GM11168 (cell line): ENCODE results near the gene DGKI.

Experiments used
- in situ Hi-C: fragments of 300-500 bp; cut with MboI; formaldehyde crosslinking; loops from one replicate; pipeline ENCODE4 v1.12.0; 2022; ENCODE audit warnings: low sequenced_read_pairs; ENCODE audit not compliant: unreplicated experiment

The DGKI gene

DNA sequence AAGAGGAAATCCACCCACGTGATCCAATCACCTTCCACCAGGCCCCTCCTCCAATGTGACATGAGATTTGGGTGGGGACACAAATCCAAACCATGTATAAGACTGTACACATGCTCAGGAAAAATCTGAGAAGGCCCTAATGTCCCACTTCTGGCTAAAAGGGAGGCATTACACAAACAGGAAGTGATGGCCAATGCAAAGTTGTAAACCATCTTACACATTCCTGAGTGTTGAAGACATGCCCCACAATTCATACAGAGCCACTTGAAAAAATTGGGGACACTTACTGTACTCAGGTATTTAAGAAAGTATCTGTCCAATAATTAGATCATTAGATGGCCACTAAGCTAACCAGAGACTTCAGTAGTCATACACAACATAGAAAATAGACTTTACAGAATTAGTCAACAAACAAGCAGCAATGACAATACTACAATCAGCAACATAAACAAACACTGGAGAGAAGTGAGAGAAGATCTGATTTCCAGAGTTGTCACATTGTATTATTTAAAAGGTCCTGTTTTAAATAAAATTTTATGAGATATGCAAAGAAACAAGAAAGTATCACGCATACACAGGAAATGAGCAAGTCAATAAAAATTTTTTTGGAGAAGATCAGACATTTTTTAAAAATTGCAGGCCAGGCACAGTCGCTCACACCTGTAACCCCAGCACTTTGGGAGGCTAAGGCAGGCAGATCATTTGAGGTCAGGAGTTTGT is 143.3 kb downstream of the DGKI start:
- in situ Hi-C loops: no loop called here

- in situ Hi-C loops: no loop called here
These were observed 149.8 kb downstream of the DGKI start for GRCh38 chr7:137696988-137697387.

DNA sequence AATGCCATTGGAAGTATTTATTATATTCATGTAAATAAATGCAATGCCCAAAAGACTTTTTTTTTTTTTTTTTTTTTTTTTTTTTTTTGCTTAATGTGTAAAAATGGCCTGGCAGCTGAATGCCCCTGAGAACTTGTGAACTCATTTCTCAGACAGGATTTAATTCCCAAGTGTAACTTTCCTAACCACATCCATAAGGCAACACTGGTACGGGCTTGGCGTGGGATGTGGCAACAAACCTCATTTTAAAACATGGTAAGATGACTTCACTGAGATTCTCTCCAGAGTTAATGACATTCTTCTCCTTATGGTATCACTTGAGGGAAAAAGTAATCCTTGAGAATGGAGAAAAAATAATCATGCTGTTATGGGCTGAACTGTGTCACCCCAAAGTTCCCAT is 150.4 kb downstream of the DGKI start:
- in situ Hi-C loops: no loop called here

GRCh38 chr7:137695942-137696341 is 150.8 kb downstream of the DGKI start:
- in situ Hi-C loops: no loop called here

- in situ Hi-C loops: no loop called here
These were observed 151.3 kb downstream of the DGKI start for GRCh38 chr7:137695494-137695893.

DNA sequence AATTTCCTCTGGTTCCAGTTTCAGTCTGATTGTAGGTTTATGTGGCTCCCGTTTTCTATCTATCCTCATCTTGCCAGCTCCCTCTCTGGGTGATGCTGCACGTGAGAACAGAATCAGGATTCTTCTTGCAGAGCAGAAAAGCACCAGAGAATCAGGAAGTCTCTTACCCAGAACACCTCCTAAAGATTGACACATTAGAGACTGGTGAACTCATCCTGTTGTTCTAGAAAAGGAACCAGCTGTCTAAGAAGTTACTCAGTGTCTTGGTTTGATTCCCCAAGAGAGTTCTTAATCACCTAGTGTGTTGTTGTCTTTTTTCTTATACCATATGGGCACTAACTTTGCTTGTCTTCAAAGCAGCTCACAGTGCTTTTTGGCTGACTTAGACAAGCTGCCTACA is 152.4 kb downstream of the DGKI start:
- in situ Hi-C loops: no loop called here

- in situ Hi-C loops: no loop called here
These were observed 154.4 kb downstream of the DGKI start for GRCh38 chr7:137692399-137692798.

DNA sequence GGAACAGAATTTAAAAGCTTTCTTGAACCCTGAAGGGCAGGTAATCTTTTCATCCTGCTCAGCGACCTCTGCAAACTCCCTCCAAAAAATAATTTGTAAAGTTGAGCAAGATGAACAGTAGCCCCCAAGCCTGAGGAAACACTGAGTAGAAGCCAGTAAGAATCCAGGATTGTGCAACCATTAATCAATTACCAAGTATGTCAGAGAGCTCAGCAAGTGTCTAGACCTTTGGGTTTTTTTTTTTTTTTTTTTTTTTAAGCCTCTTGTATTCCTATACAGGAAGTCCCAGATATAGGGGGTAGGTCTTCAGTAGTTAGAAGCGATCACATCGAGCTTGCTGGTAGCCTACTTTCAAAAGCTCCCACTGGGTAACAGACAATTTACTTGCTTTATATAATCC is 155.2 kb downstream of the DGKI start:
- in situ Hi-C loops: no loop called here

GRCh38 chr7:137690635-137691034 is 156.1 kb downstream of the DGKI start:
- in situ Hi-C loops: no loop called here

- in situ Hi-C loops: no loop called here
These were observed 157.0 kb downstream of the DGKI start for GRCh38 chr7:137689761-137690160.

- in situ Hi-C loops: no loop called here
These were observed 159.1 kb downstream of the DGKI start for GRCh38 chr7:137687556-137688265.

DNA sequence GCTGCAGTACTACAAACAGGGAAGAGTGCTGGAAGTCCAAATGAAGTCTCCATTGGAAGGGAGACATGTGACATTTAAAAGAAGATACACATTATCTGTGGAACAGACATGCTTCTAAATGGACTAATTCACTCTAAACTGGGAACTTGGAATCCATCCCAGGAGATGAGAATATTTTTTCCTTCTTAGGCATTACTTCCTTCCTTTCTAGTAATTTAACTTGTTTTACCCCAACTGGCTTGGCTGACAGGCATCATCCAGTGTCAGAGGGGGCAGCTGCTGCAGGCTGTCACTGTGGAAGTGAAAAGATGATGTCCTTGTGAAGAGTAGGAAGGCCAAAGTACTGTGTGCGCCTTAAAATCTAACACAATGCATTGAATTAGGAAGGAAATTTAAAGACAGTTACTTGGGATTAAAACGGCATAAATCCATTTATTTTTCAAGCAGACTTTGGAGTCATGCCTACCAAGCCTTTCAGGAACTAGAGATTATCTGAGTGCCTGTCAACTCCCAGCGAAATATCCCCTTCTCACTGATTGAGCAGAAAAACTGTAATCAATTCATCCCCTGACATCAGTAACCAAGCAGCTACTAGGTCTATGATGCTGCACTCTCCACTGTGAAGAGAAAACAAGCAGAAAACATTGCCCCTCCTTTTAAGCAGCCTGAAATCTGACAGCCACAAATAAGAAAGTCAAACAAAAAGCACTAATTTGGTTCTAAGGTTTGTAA is 161.2 kb downstream of the DGKI start:
- in situ Hi-C loops: no loop called here

DNA sequence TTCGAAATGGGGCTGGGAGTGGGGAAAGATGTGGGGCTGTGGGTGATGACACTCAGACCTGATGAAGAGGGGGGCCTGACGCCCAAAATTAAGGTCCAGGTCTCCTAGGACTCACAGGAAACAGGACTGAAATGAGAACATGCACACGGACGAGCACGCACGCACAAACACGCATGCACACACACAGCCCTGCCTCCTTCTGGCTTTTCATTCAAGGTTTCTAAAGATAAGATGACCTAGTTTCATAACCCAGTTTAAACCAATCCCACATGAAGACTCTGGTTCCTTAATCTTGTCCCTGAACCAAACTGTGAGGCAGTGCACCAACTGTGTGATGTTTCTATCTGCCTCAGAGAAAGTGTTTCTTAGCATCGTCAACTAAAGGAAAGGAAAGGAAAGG is 162.0 kb downstream of the DGKI start:
- in situ Hi-C loops: no loop called here

DNA sequence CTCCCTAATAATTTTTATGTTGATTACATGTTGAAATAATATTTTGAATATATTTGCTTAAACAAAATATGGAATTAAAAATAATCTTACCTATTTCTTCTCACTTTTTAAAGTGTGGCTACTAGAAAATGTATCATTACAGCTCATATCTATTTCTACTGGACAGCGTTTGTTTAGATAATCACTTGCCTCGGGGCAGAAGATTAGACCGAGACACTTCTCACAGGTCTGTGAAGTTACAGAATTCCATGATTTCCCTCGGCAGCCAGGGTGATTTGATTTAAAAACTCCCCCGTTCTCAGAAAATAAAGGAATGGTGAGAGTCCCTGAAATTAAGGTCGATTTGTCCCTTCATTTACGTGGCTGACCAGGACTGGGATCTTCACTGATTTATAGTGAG is 162.5 kb downstream of the DGKI start:
- in situ Hi-C loops: no loop called here

DNA sequence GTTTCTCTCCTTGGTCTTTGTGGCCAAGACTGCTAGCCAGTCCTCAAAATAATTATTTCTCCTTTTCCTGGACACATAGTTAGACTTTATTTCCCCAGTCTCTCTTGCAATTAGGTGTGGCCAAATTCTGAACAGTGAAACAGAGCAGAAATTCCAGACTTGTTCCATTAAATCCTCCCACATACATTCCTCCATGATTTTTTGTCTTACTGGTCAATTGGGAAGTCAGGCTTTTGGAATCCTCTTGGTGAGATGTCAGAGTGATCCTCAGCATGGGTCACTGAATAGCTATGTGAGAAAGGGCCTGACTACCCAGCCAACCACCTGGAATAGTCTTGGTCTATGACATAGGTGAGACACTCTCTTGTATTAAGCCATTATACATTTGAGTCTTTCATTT is 164.2 kb downstream of the DGKI start:
- in situ Hi-C loops: no loop called here

GRCh38 chr7:137681657-137682562 is 164.9 kb downstream of the DGKI start:
- in situ Hi-C loops: no loop called here

- in situ Hi-C loops: loop anchor here (25.0 kb wide), 1 partner anchor 213 kb away; no protein-coding TSS in a partner anchor
These were observed 172.0 kb downstream of the DGKI start for GRCh38 chr7:137674551-137675409.

DNA sequence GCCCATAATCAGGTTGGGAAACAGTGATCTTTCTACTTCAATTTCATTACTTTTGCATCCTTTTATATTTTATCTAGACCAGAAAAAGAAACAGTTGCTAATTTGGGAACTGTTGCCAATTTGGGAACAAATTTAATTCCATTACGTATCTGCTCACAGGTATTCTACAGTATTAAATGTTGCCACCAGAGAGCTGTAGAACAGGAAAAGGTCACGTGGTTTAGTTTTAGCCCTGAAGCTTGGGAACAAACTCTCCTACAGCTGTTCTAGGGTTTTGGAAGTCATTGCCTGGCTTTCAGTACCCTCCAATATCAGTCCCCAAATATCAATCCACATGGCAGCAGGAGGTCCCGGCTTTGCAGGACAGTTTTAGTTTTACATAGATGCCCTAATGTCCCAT is 172.7 kb downstream of the DGKI start:
- in situ Hi-C loops: loop anchor here (25.0 kb wide), 1 partner anchor 213 kb away; no protein-coding TSS in a partner anchor

DNA sequence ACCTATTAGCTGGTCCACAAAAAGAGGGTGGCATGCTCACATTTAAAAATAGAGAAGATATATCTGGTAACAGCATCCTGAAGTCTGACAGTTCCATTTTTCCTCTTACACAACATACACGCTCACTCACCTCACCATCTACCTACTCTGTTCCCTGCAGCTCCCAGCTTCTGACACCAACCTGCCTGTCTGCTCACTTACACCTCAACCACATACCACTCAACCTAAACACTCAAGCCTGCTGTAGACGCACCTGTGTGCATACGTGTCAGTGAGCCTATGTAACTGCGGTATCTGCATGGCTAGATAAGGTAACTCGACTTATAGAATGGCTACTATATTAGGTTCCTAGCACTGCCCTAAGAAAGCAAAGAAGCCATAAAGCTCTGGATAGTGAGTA is 174.9 kb downstream of the DGKI start:
- in situ Hi-C loops: loop anchor here (25.0 kb wide), 1 partner anchor 215 kb away; no protein-coding TSS in a partner anchor
